OCI-LY3 (cell line): ENCODE results near the gene PIEZO1.

Source experiments
- EZH2phosphoT487 ChIP-seq: fragments of 200-600 bp; shearing (Covaris generic); IDR thresholded peaks from 2 replicates; pipeline ENCODE4 v1.6.1; 2018; ENCODE audit warnings: antibody characterized with exemption, mixed run types, low read depth
- TF ChIP-seq, protein P1 (sequence below): fragments of 200-600, 300-600 bp; sonication (generic); IDR thresholded peaks from 2 replicates; pipeline ENCODE4 v1.5.1; 2014; ENCODE audit warnings: antibody characterized with exemption, low read length, low read depth

DNA sequence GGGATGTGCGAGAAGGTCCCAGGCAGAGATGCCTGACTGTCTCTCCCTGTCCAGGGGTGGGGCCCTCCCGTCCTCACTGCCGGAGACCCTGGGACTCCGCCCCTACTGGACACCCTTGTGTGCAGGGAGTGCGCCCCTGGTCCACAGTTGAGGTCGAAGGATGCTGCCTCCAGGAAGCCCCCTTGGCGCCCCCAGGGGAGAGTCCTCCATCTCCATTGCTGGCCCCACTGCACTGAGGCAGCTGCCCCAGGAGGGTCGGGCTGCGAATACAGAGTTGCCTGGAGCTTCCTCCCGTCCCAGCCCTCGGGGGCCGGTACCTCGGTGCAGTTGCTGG lies 52.1 kb downstream of the PIEZO1 start:
- TF ChIP-seq, protein P1, sequence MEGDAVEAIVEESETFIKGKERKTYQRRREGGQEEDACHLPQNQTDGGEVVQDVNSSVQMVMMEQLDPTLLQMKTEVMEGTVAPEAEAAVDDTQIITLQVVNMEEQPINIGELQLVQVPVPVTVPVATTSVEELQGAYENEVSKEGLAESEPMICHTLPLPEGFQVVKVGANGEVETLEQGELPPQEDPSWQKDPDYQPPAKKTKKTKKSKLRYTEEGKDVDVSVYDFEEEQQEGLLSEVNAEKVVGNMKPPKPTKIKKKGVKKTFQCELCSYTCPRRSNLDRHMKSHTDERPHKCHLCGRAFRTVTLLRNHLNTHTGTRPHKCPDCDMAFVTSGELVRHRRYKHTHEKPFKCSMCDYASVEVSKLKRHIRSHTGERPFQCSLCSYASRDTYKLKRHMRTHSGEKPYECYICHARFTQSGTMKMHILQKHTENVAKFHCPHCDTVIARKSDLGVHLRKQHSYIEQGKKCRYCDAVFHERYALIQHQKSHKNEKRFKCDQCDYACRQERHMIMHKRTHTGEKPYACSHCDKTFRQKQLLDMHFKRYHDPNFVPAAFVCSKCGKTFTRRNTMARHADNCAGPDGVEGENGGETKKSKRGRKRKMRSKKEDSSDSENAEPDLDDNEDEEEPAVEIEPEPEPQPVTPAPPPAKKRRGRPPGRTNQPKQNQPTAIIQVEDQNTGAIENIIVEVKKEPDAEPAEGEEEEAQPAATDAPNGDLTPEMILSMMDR, result no peak
- no peak for TF ChIP-seq EZH2phosphoT487
